ENCODE data around the gene SLC27A5.

DNA sequence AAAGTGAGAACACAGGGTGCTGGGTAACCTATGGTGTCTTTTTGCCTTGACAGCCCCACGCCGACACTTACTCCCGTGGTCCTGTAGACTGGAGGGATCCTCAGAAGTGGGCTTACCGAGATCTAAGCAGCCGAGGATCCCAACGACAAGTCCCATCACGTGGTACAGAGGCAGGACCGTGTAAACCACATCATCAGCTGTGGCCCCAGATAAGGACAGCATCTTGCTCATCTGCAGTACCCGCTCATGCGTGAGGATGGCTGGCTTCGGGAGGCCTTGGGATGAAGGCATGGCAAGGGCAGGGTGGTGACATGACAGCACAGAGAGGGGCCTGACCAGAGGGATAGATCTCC is 2.1 kb downstream of the SLC27A5 start:
- no peak for TF ChIP-seq EZH2 (optimal IDR thresholded peaks at IDR 0.05; ENCODE audit: low read depth, low read length)
- TF ChIP-seq, protein P1, sequence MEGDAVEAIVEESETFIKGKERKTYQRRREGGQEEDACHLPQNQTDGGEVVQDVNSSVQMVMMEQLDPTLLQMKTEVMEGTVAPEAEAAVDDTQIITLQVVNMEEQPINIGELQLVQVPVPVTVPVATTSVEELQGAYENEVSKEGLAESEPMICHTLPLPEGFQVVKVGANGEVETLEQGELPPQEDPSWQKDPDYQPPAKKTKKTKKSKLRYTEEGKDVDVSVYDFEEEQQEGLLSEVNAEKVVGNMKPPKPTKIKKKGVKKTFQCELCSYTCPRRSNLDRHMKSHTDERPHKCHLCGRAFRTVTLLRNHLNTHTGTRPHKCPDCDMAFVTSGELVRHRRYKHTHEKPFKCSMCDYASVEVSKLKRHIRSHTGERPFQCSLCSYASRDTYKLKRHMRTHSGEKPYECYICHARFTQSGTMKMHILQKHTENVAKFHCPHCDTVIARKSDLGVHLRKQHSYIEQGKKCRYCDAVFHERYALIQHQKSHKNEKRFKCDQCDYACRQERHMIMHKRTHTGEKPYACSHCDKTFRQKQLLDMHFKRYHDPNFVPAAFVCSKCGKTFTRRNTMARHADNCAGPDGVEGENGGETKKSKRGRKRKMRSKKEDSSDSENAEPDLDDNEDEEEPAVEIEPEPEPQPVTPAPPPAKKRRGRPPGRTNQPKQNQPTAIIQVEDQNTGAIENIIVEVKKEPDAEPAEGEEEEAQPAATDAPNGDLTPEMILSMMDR (IDR thresholded peaks at IDR 0.05; ENCODE audit: low read length), result no peak

All from MM.1S (cell line).